Activated naive CD4-positive, alpha-beta T cell treated with anti-CD3 and anti-CD28 coated beads, Interleukin-2, amount 10 ng/mL, durations not matched to agents 7 days and 5 days (primary cell): ENCODE data around the gene SEC24A.
"Not testable (repeated sequence)": the region's sequence is repeated elsewhere in the genome, so short reads cannot be mapped to it uniquely, and the experiment has no call there.

Experiments used
- CTCF ChIA-PET: fragments of 350-600 bp; sonication (Branson Sonifier 250); formaldehyde crosslinking; loops from one replicate; lab custom pipeline; 2021; ENCODE audit warnings: antibody characterized with exemption; lab: Charles Lee
- DNase-seq: peaks from one replicate; pipeline ENCODE4 v3.0.0-alpha.2; 2020
- H3K27ac Mint-ChIP-seq: one replicate; pipeline ENCODE4 v1.8.0; 2021; ENCODE audit warnings: mild to moderate bottlenecking, moderate library complexity, mixed read lengths
- H3K27me3 Mint-ChIP-seq: one replicate; pipeline ENCODE4 v1.8.0; 2021; ENCODE audit warnings: mild to moderate bottlenecking, mixed read lengths
- H3K36me3 Mint-ChIP-seq: one replicate; pipeline ENCODE4 v1.8.0; 2021; ENCODE audit warnings: mixed read lengths
- H3K4me1 Mint-ChIP-seq: one replicate; pipeline ENCODE4 v1.8.0; 2021; ENCODE audit warnings: mixed read lengths
- H3K4me3 Mint-ChIP-seq: one replicate; pipeline ENCODE4 v1.8.0; 2021; ENCODE audit warnings: mild to moderate bottlenecking, moderate library complexity, mixed read lengths
- H3K9me3 Mint-ChIP-seq: one replicate; pipeline ENCODE4 v1.8.0; 2021; ENCODE audit warnings: mixed read lengths

SEC24A gene

DNA sequence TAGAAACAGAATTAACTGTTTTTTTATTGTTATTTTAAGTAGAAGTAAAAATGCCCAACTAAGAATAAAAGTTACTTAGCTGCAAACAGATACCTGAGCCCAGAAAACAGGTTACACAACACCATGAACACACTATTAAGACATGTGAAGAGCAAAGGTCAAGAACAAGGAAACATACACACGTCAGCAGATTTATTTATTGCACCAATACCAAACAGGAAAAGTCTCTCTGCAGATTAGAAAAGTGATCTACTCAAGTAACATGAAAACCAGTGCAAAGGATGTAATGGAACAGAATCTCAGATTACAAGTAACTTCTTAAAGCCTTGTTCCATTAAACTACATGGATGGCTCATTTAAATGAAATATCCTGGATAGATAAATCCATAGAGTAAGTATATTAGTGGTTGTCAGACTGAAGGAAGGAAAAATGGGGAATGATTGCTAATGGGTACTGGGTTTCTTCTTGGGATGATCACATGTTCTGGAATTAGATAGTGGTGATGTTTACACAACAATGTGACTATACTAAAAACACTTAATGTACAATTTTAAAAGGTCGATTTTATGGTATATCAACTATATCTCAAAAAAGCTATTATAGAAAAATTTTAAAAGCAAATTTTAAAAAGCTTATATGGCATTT lies 22.1 kb upstream of the SEC24A start:
- Mint-ChIP-seq H3K4me3 (no peak overlapping the region), H3K4me1 (peaks cover 20% of the 10 kb centered on the region), H3K27ac (no peak overlapping the region), H3K36me3 (peaks cover 26% of the 10 kb centered on the region), H3K9me3 (no peaks in the 10 kb centered on the region), H3K27me3 (no peaks in the 10 kb centered on the region)
- DNase-seq: no peak
- CTCF ChIA-PET: no interaction called here

DNA sequence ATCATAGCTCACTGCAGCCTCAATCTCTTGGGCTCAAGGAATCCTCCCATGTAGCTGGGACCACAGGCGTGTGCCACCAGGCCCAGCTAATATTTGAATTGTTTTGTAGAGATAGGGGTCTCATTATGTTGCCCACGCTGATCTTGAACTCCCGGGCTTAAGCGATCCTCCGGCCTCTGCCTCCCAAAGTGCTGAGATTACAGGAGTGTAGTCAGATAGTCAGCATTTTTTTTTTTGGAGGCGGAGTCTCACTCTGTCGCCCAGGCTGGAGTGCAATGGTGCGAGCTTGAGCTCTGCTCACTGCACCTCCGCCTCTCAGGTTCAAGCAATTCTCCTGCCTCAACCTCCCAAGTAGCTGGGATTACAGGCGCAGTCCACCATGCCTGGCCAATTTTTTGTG lies 14.4 kb upstream of the SEC24A start:
- CTCF ChIA-PET: interaction anchor here (0.6 to 2.3 kb wide), 5 partner anchors 13 to 418 kb away, joined by 3 to 8 read pairs (median 4); no protein-coding TSS in a partner anchor
- Mint-ChIP-seq H3K27ac (no peak overlapping the region), H3K4me1 (peaks cover 19% of the 10 kb centered on the region), H3K9me3 (no peaks in the 10 kb centered on the region), H3K4me3 (peak overlapping the region; percentile 31), H3K27me3 (no peaks in the 10 kb centered on the region), H3K36me3 (peaks cover 2% of the 10 kb centered on the region)
- no peak for DNase-seq

DNA sequence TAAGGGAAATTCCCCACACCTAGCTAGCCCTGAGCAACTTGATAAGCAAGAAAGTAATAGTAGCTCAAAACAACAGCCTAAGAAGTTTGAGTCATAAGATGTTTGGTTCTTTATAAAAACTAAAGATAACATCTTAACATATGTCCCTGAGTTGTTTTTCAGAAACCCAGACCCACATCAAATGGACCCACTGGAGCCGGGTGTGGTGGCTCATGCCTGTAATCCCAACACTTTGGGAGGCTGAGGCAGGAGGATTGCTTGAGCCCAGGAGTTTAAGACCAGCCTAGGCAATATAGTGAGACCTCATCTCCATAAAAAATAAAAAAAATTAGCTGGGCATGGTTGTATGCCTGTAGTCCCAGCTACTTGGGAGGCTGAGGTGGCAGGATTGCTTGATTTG lies 13.2 kb upstream of the SEC24A start:
- not testable (repeated sequence) for H3K4me3 Mint-ChIP-seq, H3K27me3 Mint-ChIP-seq, H3K36me3 Mint-ChIP-seq, DNase-seq, H3K9me3 Mint-ChIP-seq
- CTCF ChIA-PET: interaction anchor here (2.3 kb wide), 1 partner anchor 48 kb away, joined by 8 read pairs; no protein-coding TSS in a partner anchor
- Mint-ChIP-seq H3K27ac (peak overlapping the region; percentile 19), H3K4me1 (peaks cover 19% of the 10 kb centered on the region)

DNA sequence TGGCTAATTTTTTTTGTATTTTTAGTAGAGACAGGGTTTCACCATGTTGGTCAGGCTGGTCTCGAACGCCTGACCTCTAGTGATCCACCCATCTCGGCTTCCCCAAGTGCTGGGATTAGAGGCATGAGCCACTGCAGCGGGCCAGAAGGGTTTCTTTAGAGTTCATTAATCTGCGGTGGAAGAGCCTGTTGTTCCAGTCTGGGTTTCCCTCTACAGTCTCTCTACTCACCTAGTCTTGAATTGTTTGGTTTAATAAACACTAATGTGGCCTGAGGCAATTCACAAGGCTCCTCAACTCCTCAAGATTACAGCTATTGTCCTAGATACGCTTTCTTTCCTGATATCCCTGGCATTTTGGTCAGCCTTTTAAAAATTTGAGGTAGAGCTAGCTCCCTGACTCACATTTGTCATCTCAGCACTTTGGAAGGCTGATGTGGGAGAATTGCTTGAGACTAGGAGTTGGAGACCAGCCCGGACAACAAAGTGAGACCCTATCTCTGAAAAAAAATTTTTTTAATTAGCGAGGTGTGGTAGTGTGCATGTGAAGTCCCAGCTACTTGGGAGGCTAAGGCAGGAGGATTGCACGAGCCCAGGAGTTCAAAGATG lies 11.4 kb upstream of the SEC24A start:
- Mint-ChIP-seq H3K9me3 (no peaks in the 10 kb centered on the region), H3K4me3 (no peak overlapping the region), H3K27ac (no peak overlapping the region), H3K36me3 (peaks cover 1% of the 10 kb centered on the region), H3K27me3 (no peaks in the 10 kb centered on the region), H3K4me1 (peaks cover 7% of the 10 kb centered on the region)
- DNase-seq: no peak
- CTCF ChIA-PET: no interaction called here

DNA sequence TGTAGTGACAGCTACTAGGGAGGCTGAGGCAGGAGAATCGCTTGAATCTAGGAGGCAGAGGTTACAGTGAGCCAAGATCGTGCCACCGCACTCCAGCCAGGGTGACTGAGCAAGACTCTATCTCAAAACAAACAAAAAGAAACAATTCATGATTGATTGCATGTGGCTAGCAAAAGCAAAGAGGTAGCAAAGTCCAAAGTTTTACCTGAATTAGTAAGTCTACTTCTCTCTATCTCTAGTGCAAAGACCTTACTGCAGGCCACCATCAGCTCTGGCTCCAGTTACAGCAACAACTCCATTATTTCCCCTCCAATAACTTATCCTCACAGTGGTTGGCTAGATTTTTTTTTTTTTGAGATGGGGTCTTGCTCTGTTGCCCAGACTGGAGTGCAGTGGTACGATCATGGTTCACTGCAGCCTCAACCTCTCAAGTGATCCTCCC lies 9.8 kb upstream of the SEC24A start:
- H3K27me3 Mint-ChIP-seq: no peaks in the 10 kb centered on the region
- CTCF ChIA-PET: no interaction called here
- no peak overlapping the region for H3K4me3 Mint-ChIP-seq
- H3K9me3 Mint-ChIP-seq: no peaks in the 10 kb centered on the region
- H3K27ac Mint-ChIP-seq: no peak overlapping the region
- no peaks in the 10 kb centered on the region for H3K36me3 Mint-ChIP-seq
- no peak for DNase-seq
- peaks cover 7% of the 10 kb centered on the region for H3K4me1 Mint-ChIP-seq

DNA sequence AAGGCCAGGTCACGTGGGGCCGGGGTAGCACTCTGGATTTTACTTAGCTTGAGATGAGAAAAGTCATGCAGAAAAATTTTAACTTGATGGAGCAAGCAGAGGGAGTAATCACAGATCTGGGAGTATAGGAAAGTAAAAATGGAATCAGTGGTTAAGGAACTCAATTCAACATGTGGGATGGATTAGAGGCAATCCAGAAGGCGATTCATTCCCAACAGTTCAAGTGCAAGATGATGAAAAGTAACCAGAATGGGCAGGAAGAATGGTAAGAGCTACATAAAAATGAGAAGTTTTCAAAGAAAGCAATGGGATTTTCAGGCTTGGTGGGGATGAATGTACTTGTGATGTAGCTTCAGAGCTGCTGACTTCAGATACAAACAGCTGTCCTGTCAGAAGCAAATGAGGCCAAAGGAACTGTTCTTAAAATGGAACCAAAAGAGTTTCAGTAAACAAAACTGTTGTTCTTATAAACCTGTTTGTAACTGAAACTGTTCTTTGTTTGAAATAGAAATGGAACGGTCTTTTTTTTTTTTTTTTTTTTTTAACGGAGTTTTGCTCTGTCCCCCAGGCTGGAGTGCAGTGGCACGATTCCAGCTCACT lies 5.6 kb upstream of the SEC24A start:
- H3K9me3 Mint-ChIP-seq: no peaks in the 10 kb centered on the region
- no peak for DNase-seq
- peaks cover 13% of the 10 kb centered on the region for H3K4me1 Mint-ChIP-seq
- H3K4me3 Mint-ChIP-seq: no peak overlapping the region
- H3K27me3 Mint-ChIP-seq: no peaks in the 10 kb centered on the region
- no peak overlapping the region for H3K27ac Mint-ChIP-seq
- H3K36me3 Mint-ChIP-seq: peaks cover under 1% of the 10 kb centered on the region
- CTCF ChIA-PET: interaction anchor here (1.3 kb wide), 1 partner anchor 65 kb away, joined by 3 read pairs; no protein-coding TSS in a partner anchor

DNA sequence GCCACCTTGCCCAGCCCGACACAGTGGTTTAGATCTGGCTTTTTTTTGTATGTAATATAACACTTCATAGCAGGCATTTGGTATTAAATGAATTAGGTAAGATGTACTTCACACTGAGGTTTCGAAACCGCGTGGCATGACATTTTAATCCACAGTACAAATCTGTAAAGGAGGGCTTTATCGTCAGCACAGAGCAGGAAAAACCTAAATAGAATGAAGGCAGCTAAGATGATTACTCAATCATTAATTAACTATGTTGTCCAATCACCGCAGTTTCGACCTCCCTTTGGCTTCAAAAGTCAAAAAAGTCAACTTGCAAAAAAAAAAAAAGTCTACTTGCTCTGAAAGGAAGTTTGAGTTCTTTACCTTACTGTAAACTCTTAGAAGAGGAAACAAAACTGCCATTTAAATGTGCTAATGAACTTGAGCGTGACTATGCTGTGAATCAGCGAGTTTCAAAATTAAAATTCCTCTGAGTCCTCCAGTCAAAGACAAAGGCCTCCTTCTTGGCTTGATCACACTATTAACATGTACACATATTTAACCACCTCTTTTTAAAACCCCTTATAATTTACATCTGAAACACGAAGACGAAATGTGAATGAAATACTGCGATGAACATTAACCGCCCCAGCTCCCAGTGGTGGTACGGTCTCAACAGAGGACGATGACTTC lies 698 bp upstream of the SEC24A start:
- H3K4me3 Mint-ChIP-seq: peak overlapping the region; percentile 93
- CTCF ChIA-PET: interaction anchor here (0.8 to 1.5 kb wide), 2 partner anchors 14 to 225 kb away, joined by 3 read pairs; no protein-coding TSS in a partner anchor
- DNase-seq: no peak
- H3K9me3 Mint-ChIP-seq: no peaks in the 10 kb centered on the region
- peaks cover 11% of the 10 kb centered on the region for H3K36me3 Mint-ChIP-seq
- H3K27me3 Mint-ChIP-seq: no peaks in the 10 kb centered on the region
- H3K4me1 Mint-ChIP-seq: peaks cover 35% of the 10 kb centered on the region
- peak overlapping the region; percentile 99 for H3K27ac Mint-ChIP-seq

DNA sequence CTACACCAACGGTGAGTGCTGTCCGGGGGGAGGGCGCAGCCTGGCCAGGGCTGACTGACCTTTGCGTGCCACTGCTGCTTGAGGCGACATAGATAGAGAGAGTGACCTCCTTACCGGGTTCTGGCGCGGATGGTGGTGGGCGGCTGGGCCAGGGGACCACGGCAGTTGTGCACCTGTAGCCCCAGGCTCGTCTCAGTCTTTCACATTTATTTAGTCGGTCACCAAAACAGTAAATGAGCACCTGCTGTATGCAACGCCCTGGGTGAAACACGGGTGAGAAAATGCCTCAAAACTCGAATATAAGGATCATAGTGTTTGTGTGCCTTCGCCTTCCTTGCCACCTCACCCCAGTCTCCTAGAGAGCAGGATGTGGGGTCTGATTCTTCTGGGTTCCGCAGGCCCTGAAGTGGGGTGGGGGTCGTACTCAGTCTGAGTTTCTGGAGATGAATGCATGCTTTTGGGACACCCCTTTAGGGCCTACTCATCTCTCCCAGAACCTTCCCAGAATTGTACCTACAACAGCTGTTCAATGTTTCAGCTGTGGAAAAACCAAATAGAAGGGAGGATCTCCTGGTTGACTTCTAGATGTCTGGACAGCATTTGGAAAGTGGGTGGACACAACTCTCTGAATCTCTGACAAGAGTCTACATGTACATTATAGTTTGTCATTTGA lies 714 bp downstream of the SEC24A start:
- CTCF ChIA-PET: interaction anchor here (1.7 kb wide), 1 partner anchor 62 kb away, joined by 5 read pairs; no protein-coding TSS in a partner anchor
- DNase-seq: peak; percentile 34
- Mint-ChIP-seq H3K27ac (peak overlapping the region; percentile 99), H3K36me3 (peaks cover 11% of the 10 kb centered on the region), H3K4me3 (peak overlapping the region; percentile 93), H3K4me1 (peaks cover 35% of the 10 kb centered on the region), H3K9me3 (no peaks in the 10 kb centered on the region), H3K27me3 (no peaks in the 10 kb centered on the region)

DNA sequence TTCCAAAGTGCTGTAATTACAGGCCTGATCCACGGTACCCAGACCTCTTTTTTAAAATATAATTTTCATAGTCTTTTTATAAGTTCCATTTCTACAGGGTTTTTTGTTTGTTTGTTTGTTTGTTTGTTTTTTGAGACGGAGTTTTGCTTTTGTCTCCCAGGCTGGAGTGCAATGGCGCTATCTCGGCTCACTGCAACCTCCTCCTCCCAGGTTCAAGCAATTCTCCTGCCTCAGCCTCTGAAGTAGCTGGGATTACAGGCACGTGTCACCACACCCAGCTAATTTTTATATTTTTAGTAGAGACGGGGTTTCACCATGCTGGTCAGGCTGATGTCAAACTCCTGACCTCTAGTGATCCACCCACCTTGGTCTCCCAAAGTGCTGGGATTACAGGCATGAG lies 2.1 kb downstream of the SEC24A start:
- not testable (repeated sequence) for H3K9me3 Mint-ChIP-seq, H3K27me3 Mint-ChIP-seq, DNase-seq, H3K27ac Mint-ChIP-seq
- Mint-ChIP-seq H3K4me3 (peak overlapping the region; percentile 10), H3K4me1 (peaks cover 33% of the 10 kb centered on the region), H3K36me3 (peaks cover 12% of the 10 kb centered on the region)
- CTCF ChIA-PET: interaction anchor here (0.9 kb wide), 1 partner anchor 63 kb away, joined by 4 read pairs; no protein-coding TSS in a partner anchor

DNA sequence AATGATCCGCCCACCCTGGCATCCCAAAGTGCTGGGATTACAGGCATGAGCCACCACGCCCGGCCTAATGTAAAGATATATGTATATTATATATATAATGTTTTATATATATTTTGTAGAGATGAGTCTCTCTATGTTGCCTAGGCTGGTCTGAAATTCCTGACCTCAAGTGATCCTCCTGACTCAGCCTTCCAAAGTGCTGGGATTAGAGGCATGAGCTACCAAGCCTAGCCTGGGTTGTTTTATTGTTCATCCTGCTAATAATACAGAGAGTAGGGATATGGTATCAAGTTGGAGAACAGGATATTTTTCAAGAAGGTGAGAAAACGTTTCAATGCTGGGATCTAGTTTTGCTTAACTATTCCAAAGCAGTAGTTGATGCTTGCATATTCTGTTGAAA lies 2.9 kb downstream of the SEC24A start:
- CTCF ChIA-PET: interaction anchor here (0.9 kb wide), 1 partner anchor 64 kb away, joined by 4 read pairs; no protein-coding TSS in a partner anchor
- Mint-ChIP-seq H3K27me3 (no peaks in the 10 kb centered on the region), H3K4me3 (no peak overlapping the region), H3K27ac (no peak overlapping the region), H3K4me1 (peaks cover 30% of the 10 kb centered on the region), H3K36me3 (peaks cover 15% of the 10 kb centered on the region), H3K9me3 (no peaks in the 10 kb centered on the region)
- no peak for DNase-seq

DNA sequence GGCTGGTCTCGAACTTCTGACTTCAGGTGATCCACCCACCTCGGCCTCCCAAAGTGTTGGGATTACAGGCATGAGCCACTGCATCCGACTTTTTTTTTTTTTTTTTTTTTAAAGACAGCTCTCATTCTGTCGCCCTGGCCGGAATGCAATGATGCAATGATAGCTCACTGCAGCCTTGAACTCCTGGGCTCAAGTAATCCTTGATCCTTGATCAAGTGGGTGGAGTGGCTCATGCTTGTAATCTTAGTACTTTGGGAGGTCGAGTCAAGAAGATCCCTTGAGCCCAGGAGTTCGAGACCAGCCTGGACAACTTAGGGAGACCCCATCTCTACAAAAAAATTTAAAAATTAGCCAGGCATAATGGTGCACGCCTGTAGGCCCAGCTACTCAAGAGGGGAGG lies 8.1 kb downstream of the SEC24A start:
- no peak for DNase-seq
- Mint-ChIP-seq H3K27me3 (no peaks in the 10 kb centered on the region), H3K36me3 (peaks cover 15% of the 10 kb centered on the region), H3K4me3 (no peak overlapping the region), H3K4me1 (peaks cover 14% of the 10 kb centered on the region), H3K27ac (no peak overlapping the region), H3K9me3 (no peaks in the 10 kb centered on the region)
- CTCF ChIA-PET: no interaction called here

DNA sequence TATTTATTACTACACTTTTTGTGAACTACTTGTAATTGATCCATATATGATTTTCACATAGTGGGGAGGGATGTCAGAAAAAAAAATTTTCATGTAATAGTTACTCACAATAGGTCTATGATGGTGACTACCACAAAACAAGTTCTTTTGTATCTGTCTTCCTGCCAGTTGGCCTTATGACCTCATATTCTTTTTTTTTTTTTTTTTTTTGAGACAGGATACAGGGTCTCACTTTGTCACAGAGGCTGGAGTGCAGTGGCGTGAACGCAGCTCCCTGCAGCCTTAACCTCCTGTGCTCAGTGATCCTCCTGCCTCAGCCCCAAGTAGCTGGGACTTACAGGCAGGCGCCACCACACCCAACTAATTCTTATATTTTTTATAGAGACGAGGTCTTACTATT lies 10.9 kb downstream of the SEC24A start:
- H3K9me3 Mint-ChIP-seq: no peaks in the 10 kb centered on the region
- peaks cover 23% of the 10 kb centered on the region for H3K36me3 Mint-ChIP-seq
- H3K27ac Mint-ChIP-seq: no peak overlapping the region
- peaks cover 11% of the 10 kb centered on the region for H3K4me1 Mint-ChIP-seq
- no peak for DNase-seq
- H3K4me3 Mint-ChIP-seq: no peak overlapping the region
- CTCF ChIA-PET: interaction anchor here (2.5 kb wide), 1 partner anchor 72 kb away, joined by 6 read pairs; no protein-coding TSS in a partner anchor
- no peaks in the 10 kb centered on the region for H3K27me3 Mint-ChIP-seq

DNA sequence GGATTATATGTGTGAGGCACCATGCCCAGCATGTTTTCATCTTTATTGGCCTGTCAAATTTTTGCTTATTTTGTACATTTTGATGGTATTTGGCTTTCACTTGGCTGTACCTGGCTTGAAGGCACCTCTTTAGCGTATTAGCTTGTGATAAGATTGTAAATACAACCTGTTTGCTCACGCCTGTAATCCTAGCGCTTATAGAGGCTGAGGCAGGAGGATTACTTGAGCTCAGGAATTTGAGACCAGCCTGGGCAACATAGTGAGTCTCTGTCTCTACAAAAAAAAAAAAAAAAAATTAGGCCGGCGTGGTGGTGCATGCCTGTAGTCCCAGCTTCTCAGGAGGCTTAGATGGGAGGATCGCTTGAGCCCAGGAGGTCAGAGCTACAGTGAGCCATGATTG lies 11.3 kb downstream of the SEC24A start:
- Mint-ChIP-seq H3K27ac (no peak overlapping the region), H3K4me1 (peaks cover 11% of the 10 kb centered on the region), H3K36me3 (peaks cover 23% of the 10 kb centered on the region), H3K27me3 (no peaks in the 10 kb centered on the region), H3K4me3 (no peak overlapping the region), H3K9me3 (no peaks in the 10 kb centered on the region)
- no peak for DNase-seq
- CTCF ChIA-PET: interaction anchor here (2.5 kb wide), 1 partner anchor 73 kb away, joined by 6 read pairs; no protein-coding TSS in a partner anchor
